ENCODE data around the gene FAM53B.

GRCh38 chr10:124608093-124608721, 136.0 kb downstream of the FAM53B start:
- no peak for TF ChIP-seq CTCF (conservative IDR thresholded peaks at IDR 0.05)
- TF ChIP-seq EZH2 (IDR thresholded peaks at IDR 0.05; ENCODE audit: low read depth), result no peak
